ENCODE measurements around the gene MESP2.

The MESP2 gene

GRCh38 chr15:89743011-89743410, 33.1 kb upstream of the MESP2 start:
- ChIA-PET POLR2A (no interaction called here), CTCF (interaction anchor here (1.1 to 2.1 kb wide), 3 partner anchors 9 to 18 kb away, joined by 3 to 5 read pairs (median 3); no protein-coding TSS in a partner anchor)
- TF ChIP-seq, protein P1, sequence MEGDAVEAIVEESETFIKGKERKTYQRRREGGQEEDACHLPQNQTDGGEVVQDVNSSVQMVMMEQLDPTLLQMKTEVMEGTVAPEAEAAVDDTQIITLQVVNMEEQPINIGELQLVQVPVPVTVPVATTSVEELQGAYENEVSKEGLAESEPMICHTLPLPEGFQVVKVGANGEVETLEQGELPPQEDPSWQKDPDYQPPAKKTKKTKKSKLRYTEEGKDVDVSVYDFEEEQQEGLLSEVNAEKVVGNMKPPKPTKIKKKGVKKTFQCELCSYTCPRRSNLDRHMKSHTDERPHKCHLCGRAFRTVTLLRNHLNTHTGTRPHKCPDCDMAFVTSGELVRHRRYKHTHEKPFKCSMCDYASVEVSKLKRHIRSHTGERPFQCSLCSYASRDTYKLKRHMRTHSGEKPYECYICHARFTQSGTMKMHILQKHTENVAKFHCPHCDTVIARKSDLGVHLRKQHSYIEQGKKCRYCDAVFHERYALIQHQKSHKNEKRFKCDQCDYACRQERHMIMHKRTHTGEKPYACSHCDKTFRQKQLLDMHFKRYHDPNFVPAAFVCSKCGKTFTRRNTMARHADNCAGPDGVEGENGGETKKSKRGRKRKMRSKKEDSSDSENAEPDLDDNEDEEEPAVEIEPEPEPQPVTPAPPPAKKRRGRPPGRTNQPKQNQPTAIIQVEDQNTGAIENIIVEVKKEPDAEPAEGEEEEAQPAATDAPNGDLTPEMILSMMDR (IDR thresholded peaks at IDR 0.05; ENCODE audit: control extremely low read depth, extremely low read depth, low read depth, missing control alignments), result no peak
- DNase-seq (ENCODE audit: extremely low spot score), result no peak

DNA sequence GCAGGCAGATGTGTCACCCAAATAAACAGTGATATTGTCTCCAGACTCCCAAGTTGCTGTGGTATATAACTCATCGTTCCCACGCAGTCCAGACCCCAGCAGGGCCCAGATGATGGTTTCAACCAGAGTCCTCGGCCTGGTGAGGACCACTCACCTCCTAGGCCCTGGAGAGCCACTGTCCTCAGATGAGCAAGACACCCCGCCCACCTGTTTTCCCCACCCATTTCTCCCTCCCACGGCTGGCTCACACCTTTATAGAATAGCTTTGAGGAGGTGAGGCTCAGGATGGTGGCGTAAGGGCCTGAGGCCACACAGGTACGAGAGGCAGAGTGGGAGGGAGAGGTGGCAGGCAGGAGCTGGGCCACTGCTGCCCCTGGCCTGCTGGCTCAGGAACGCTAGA, 32.5 kb upstream of the MESP2 start:
- TF ChIP-seq, protein P1 (IDR thresholded peaks at IDR 0.05; ENCODE audit: control extremely low read depth, extremely low read depth, low read depth, missing control alignments), result no peak
- CTCF ChIA-PET, result interaction anchor here (1.0 to 2.1 kb wide), 4 partner anchors 9 to 131 kb away, joined by 3 to 5 read pairs (median 4); no protein-coding TSS in a partner anchor

GRCh38 chr15:89745131-89745530, 31.0 kb upstream of the MESP2 start:
- TF ChIP-seq, protein P1 (IDR thresholded peaks at IDR 0.05; ENCODE audit: control extremely low read depth, extremely low read depth, low read depth, missing control alignments), result no peak
- CTCF ChIA-PET, result interaction anchor here (1.2 kb wide), 1 partner anchor 10 kb away, joined by 3 read pairs; no protein-coding TSS in a partner anchor
- POLR2A ChIA-PET, result no interaction called here

More for the DNA sequence above, 32.5 kb upstream of the MESP2 start:
- POLR2A ChIA-PET, result no interaction called here
- DNase-seq (ENCODE audit: extremely low spot score), result no peak

DNA sequence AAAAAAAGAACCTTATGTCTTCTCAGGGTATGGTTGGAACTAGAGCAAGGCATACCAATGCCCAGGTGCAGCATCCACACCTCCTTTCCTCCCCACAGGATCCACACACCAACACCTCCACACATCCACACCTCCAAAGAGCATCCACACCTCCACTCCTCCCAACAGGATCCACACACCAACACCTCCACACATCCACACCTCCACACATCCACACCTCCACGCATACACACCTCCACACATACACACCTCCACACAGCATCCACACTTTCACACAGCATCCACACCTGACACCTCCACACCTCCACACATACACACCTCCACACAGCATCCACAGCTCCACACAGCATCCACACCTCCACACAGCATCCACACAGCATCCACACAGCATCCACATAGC, 30.4 kb upstream of the MESP2 start:
- POLR2A ChIA-PET, result no interaction called here
- CTCF ChIA-PET, result interaction anchor here (1.2 kb wide), 1 partner anchor 11 kb away, joined by 3 read pairs; no protein-coding TSS in a partner anchor
- no peak for DNase-seq (ENCODE audit: extremely low spot score)
- TF ChIP-seq, protein P1 (IDR thresholded peaks at IDR 0.05; ENCODE audit: control extremely low read depth, extremely low read depth, low read depth, missing control alignments), result no peak

More at GRCh38 chr15:89745131-89745530, 31.0 kb upstream of the MESP2 start:
- no peak for DNase-seq (ENCODE audit: extremely low spot score)

DNA sequence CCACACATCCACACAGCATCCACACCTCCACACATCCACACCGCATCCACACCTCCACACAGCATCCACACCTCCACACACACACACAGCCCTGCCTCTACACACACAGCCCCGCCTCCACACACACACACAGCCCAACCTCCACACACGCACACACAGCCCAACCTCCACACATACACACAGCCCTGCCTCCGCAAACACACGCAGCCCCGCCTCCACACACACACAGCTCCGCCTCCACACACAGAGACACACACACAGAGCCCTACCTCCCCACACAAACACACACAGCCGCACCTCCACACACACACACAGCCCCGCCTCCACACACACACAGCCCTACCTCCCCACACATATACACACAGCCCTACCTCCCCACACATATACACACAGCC, 29.7 kb upstream of the MESP2 start:
- TF ChIP-seq, protein P1 (IDR thresholded peaks at IDR 0.05; ENCODE audit: control extremely low read depth, extremely low read depth, low read depth, missing control alignments), result no peak
- POLR2A ChIA-PET, result no interaction called here

DNA sequence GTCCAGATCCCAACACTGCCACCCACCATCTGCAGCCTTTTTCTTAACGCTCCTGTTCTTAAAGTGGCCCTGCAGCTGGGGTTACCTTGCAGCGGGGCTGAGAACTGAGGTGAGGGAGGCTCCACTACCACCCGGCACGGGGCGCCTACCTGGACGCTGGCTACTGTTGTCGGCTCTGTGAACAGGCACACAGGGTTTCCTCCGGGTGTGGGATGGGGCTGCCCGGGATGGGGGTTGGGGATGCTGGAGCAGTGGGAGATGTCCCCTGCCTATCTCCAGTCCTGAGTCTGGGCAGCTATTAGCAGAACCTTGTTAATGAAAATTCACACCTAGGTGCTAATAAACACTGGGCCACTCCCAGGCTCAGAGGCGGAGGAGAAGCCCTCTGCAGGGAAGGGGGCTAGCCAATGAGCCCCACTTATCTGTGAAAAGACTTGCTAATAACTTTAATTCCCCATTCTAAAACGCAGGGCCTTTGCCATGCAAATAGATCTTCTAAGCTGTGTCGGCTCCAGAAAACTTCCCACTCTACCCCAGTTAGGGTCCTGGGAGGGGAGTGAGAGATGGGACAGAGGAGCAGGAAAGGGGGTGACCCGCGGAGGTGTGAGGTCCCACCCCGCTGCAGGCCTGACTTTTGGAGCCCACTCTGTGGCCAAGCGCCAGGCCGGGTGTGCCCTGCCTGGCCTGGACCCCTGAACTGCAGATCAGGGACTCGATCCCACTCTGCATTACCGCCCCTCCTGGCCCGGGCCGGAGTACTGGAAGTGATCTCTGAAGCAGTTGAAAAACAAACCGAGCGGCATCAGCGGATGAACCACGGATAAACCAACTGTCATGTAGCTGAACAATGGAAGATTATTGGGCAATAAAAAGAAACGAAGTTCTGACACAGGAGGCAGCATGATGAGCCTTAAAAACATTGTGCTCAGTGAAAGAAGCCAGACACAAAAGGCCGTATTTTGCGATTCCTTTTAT, 28.1 kb upstream of the MESP2 start:
- ChIA-PET CTCF (interaction anchor here (1.1 to 6.1 kb wide), 4 partner anchors 7 to 127 kb away, joined by 5 to 45 read pairs (median 32); no protein-coding TSS in a partner anchor), POLR2A (no interaction called here)

More for the DNA sequence above, 29.7 kb upstream of the MESP2 start:
- no peak for DNase-seq (ENCODE audit: extremely low spot score)
- CTCF ChIA-PET, result no interaction called here

More for the DNA sequence above, 28.1 kb upstream of the MESP2 start:
- DNase-seq (ENCODE audit: extremely low spot score), result no peak
- TF ChIP-seq, protein P1 (IDR thresholded peaks at IDR 0.05; ENCODE audit: control extremely low read depth, extremely low read depth, low read depth, missing control alignments), result no peak
